Epithelial cell of proximal tubule (primary cell): ENCODE measurements around the gene INMT. TPM values are rescaled to one million over a fixed set of nuclear protein-coding genes. Genes with fewer than 3 reads are reported as not detected.

Source experiments
- DNase-seq: peaks from one replicate; pipeline ENCODE4 v3.0.0-alpha.2; 2011; ENCODE audit warnings: low read depth
- H3K4me3 ChIP-seq: 2 replicates; pipeline ENCODE4 v1.5.1; 2011; ENCODE audit warnings: low read depth, mild to moderate bottlenecking, low read length
- total RNA-seq: library from RNA; depleted of rRNA; stranded (reverse); fragments of >200 nt; gene quantifications from 2 replicates; pipeline ENCODE4 v1.2.3, GENCODE V29; 2015
- TF ChIP-seq, protein P1 (sequence below): conservative IDR thresholded peaks from 2 replicates; pipeline ENCODE4 v1.5.1; 2012; ENCODE audit warnings: low read depth, mild to moderate bottlenecking, low read length

INMT gene
- total RNA-seq, 1 donor from 2014 or later = 0.81 TPM

GRCh38 chr7:30795161-30795948, 43.4 kb downstream of the INMT start:
- DNase-seq = no peak
- H3K4me3 ChIP-seq = no peak overlapping the region
- TF ChIP-seq, protein P1, sequence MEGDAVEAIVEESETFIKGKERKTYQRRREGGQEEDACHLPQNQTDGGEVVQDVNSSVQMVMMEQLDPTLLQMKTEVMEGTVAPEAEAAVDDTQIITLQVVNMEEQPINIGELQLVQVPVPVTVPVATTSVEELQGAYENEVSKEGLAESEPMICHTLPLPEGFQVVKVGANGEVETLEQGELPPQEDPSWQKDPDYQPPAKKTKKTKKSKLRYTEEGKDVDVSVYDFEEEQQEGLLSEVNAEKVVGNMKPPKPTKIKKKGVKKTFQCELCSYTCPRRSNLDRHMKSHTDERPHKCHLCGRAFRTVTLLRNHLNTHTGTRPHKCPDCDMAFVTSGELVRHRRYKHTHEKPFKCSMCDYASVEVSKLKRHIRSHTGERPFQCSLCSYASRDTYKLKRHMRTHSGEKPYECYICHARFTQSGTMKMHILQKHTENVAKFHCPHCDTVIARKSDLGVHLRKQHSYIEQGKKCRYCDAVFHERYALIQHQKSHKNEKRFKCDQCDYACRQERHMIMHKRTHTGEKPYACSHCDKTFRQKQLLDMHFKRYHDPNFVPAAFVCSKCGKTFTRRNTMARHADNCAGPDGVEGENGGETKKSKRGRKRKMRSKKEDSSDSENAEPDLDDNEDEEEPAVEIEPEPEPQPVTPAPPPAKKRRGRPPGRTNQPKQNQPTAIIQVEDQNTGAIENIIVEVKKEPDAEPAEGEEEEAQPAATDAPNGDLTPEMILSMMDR = peak; percentile 15

DNA sequence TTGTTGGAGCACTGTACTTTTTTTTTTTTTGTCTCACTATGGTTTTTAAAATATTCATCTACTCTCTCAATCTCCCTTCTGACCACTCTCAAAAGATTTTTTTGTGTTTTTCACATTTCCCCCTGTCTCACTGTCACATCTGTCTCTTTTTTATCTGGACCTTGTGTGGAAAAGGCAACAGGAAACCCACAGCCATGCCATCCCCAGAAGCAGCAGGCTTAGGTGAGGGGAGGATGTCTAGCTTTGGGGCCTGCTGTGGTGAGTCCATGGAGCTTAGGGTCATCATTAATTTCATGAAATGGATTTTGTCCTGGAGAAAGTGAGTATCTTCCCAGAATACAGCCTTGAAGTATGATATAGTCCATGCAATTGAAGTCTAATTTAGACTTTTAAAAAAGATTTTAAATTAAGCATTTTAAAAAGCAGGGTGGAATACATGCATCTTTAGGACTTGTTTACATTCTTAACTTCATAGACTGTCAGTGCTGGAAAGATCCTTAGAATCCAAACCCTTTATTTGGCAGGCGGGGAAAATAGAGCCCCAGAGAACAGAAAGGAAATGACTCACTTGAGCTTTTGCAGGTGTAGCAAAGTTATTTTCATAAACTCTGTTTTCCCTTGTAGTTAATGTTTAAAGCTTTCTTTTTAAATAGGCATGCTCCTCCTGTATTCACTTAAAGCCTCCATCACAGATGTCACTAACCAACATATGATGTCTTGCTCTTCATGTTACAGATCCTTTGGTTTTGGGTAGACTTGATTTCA, 44.4 kb downstream of the INMT start:
- H3K4me3 ChIP-seq = no peak overlapping the region
- DNase-seq = no peak
- TF ChIP-seq, protein P1 = no peak

DNA sequence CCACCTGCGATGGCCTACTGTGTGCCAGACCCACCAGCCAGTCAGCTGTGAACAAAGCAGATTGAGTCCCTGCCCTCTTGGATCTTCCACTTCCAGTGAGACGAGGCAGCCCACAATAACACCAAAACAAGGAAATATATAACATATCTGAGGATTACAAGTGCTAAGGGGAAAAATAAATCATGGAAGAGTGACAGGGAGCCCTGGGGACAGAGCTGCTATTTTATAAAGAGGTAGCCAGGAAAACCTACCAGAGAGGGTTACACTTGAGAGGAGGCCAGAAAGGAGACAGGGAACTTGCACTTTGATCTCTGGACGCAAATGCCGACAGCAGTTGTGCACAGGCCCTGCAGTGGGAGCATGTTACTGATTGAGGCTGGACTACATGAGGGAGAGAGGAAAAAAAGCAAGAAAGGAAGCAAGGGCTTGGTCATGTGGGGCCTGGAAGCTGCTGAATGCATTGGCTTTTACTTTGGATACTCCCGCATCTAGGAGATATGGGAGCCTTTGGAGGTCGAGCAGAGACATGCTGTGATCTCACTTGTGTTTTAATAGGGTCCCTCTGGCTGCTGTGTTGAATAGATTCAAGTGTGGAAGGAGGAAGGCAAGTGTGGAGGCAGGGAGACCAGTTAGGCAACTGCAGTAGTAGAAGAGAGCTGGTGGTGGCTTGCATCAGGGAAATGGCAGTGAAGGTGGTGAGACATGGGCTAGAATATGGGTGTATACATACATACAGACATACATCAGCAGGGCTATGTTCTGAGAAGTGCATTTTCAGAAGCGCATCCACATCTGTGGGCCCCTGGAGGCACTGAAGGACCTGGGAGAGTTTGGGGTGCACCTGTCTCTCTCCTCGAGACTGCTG, 45.5 kb downstream of the INMT start:
- DNase-seq = no peak
- TF ChIP-seq, protein P1 = no peak
- no peak overlapping the region for H3K4me3 ChIP-seq

- peak; percentile 58 for DNase-seq
- no peak overlapping the region for H3K4me3 ChIP-seq
- TF ChIP-seq, protein P1 = no peak
These were observed 47.5 kb downstream of the INMT start for GRCh38 chr7:30799206-30799975.

DNA sequence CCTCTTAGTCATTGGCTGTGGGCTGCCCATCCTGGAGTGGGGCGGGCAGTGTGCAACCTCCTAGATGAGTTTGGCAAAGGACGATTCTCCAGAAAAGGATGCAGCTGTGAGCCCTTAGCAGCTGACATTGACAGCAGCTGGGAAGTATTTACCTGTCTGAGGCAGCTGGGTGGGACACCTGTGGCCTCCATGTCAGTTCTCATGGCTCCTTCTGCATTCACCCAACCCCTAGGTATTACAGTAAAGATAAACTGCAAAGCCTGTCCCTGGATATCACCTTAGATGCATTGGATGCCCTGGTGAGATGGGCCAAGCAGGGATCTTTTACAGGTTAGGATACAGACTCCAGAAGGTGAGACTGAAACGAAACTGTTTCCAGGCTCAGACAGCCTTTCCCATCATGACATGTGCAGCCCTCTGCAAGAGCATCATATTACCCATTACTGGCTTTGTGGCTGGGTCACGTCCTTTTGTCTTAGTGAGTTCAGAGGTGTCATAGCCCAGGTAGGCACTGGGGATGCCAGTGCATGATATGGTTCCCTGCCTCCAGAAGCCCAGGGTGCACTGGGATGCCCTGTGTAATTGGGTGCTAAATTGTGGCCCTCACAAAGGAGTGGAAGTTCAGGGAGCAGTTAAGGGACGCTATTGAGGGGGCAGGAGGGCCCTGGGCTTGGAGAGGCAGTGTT, 48.2 kb downstream of the INMT start:
- no peak for DNase-seq
- no peak overlapping the region for H3K4me3 ChIP-seq
- TF ChIP-seq, protein P1 = no peak
